Body of pancreas (tissue), 4 donors: ENCODE results near the gene FAM153A.
"Not testable (repeated sequence)": the region's sequence is repeated elsewhere in the genome, so short reads cannot be mapped to it uniquely, and the experiment has no call there.

ENCODE experiments used
- CTCF ChIP-seq, 7 experiments: fragments of 450-650 bp in 4 of 7; fragments of 200-600 bp in 3 of 7; sonication (generic) in 3 of 7; IDR thresholded peaks; one replicate each; pipeline ENCODE4 v1.5.1; 2016 to 2019; ENCODE audit warnings: antibody characterized with exemption in 7 of 7
- POLR2A ChIP-seq, 3 donors: fragments of 450-650 bp; IDR thresholded peaks; one replicate each; pipeline ENCODE4 v1.6.1; 2016; ENCODE audit warnings: antibody characterized with exemption in 3 of 3, mild to moderate bottlenecking in 2 of 3

GRCh38 chr5:177688091-177688490 lies 94.6 kb downstream of the FAM153A start:
- not testable (repeated sequence) for TF ChIP-seq CTCF, POLR2A (IDR thresholded peaks at IDR 0.05)
